ENCODE data around the gene RPL13.

DNA sequence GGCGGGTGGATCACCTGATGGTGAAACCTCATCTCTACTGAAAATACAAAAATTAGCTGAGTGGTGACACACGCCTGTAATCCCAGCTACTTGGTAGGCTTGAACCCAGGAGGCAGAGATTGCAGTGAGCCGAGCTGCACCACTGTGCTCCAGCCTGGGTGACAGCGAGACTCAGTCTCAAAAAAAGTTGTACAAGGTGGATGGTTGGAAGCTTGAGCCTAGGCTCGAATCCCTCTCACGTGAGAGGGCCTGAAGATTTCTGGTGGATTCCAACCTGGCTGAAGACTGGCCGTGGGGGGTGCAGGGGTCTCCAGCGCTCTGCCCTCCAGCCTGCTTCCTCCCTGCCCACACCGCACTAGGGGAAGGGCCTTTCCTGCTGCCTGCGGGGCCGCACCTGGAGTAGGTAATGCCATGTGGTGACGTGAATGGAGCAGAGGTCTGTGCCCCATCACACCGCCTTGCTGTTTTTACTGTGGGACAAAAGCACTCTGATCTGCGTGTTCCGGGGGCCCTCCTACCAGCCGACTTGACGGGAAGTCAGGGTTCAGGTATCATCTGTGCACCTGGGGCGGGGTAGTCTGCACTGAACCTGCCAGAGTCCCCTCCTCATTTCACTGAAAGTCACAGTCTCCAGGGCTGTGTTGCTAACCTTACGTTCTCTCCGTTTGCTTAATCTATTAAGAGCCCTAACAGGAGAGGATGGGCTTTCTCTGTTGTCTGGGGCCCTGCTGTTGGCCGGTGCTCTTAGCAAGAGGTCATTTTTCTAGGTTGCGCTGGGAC, 4.2 kb downstream of the RPL13 start:
- TF ChIP-seq, protein P1, sequence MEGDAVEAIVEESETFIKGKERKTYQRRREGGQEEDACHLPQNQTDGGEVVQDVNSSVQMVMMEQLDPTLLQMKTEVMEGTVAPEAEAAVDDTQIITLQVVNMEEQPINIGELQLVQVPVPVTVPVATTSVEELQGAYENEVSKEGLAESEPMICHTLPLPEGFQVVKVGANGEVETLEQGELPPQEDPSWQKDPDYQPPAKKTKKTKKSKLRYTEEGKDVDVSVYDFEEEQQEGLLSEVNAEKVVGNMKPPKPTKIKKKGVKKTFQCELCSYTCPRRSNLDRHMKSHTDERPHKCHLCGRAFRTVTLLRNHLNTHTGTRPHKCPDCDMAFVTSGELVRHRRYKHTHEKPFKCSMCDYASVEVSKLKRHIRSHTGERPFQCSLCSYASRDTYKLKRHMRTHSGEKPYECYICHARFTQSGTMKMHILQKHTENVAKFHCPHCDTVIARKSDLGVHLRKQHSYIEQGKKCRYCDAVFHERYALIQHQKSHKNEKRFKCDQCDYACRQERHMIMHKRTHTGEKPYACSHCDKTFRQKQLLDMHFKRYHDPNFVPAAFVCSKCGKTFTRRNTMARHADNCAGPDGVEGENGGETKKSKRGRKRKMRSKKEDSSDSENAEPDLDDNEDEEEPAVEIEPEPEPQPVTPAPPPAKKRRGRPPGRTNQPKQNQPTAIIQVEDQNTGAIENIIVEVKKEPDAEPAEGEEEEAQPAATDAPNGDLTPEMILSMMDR (IDR thresholded peaks at IDR 0.05; ENCODE audit: insufficient read depth, low read length, poor library complexity, severe bottlenecking): no peak
- TF ChIP-seq EZH2phosphoT487 (conservative IDR thresholded peaks at IDR 0.05; ENCODE audit: low read length): no peak

All from SU-DHL-6 (cell line).